HL-60 (cell line): ENCODE measurements around the gene GBX1.

ENCODE experiments used
- DNase-seq, 2 experiments: peaks; one replicate each; pipeline ENCODE4 v3.0.0-alpha.2; 2010 to 2020; ENCODE audit warnings: low read depth in 1 of 2, low spot score in 1 of 2
- H3K27ac ChIP-seq: fragments of 250-450 bp; sonication (Bioruptor Pico); replicated peaks from 2 replicates; pipeline ENCODE4 v1.5.1; 2020; ENCODE audit warnings: mild to moderate bottlenecking, moderate library complexity
- H3K27me3 ChIP-seq: fragments of 250-450 bp; sonication (Bioruptor Pico); 2 replicates; pipeline ENCODE4 v1.5.1; 2021; ENCODE audit warnings: mild to moderate bottlenecking, moderate library complexity; ENCODE audit not compliant: insufficient read depth, poor library complexity, severe bottlenecking
- H3K4me3 ChIP-seq: replicated peaks from 2 replicates; pipeline ENCODE4 v1.5.1; 2011; ENCODE audit warnings: mild to moderate bottlenecking, control low read depth, low read length; ENCODE audit not compliant: insufficient read depth
- GABPA ChIP-seq: IDR thresholded peaks from 2 replicates; pipeline ENCODE4 v1.6.1; 2012; ENCODE audit warnings: low read depth
- POLR2AphosphoS5 ChIP-seq: IDR thresholded peaks from 2 replicates; pipeline ENCODE4 v1.6.1; 2012; ENCODE audit warnings: low read depth
- SPI1 ChIP-seq: IDR thresholded peaks from 2 replicates; pipeline ENCODE4 v1.6.1; 2012; ENCODE audit warnings: low read depth, mild to moderate bottlenecking, borderline replicate concordance
- long read RNA-seq: library from polyadenylated mRNA; unstranded; transcript quantifications from one replicate; pipeline ENCODE4 v2.0.0, GENCODE V29; 2020
- TF ChIP-seq, protein P1 (sequence below): IDR thresholded peaks from 2 replicates; pipeline ENCODE4 v1.6.1; 2012; ENCODE audit warnings: low read depth; ENCODE audit not compliant: insufficient replicate concordance
- TF ChIP-seq, protein P2 (sequence below): IDR thresholded peaks from one replicate; pipeline ENCODE4 v1.5.1; 2011; ENCODE audit warnings: low read length, control low read depth, inconsistent platforms; ENCODE audit not compliant: insufficient read depth

GBX1 gene
- long read RNA-seq: 0 reads

DNA sequence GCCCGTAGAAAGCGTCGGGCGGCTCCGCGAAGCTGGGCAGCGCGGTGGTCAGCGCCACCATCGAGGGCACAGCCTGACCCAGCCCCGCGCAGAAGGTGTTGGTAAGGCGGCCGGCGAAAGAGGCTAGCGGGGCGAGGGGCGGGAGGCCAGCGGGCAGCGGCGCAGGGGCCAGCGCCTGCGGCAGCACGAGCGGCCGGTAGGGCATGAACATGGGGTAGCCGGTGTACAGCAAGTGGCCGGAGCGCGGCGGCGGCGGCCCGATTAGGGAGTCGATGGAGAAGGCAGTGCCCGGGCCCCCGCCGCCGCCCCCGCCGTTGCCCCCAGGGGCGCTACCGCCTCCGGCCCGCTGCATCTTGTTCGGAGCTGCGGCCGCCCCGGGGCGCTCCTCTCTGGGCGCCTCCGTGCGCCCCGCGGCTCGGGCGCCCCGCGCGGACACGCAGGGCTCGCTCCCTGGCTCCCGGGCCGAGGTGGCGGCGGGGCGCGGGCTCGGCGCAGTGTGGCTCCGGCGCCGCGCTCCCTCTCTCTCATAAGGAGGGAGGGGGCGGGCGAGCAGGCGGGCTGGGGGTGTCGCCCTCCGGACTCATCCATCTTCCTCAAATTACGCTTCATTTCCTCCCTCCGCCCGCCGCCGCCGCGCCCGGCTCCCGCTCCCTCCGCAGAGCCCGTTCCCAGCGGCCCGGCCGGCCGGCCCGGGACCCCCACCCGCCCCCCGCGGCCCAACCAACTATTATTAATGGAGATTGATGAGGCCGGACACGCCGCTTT lies at the start of gene GBX1:
Gene GBX1, minus strand, starts transcription at position 498 of the 765 bp plus-strand sequence. Its CDS starts 146 bp downstream, at position 352.
- DNase-seq: no peak
- H3K27ac ChIP-seq: no peak within 1 kb of the TSS
- TF ChIP-seq GABPA: no peak
- TF ChIP-seq, protein P1, sequence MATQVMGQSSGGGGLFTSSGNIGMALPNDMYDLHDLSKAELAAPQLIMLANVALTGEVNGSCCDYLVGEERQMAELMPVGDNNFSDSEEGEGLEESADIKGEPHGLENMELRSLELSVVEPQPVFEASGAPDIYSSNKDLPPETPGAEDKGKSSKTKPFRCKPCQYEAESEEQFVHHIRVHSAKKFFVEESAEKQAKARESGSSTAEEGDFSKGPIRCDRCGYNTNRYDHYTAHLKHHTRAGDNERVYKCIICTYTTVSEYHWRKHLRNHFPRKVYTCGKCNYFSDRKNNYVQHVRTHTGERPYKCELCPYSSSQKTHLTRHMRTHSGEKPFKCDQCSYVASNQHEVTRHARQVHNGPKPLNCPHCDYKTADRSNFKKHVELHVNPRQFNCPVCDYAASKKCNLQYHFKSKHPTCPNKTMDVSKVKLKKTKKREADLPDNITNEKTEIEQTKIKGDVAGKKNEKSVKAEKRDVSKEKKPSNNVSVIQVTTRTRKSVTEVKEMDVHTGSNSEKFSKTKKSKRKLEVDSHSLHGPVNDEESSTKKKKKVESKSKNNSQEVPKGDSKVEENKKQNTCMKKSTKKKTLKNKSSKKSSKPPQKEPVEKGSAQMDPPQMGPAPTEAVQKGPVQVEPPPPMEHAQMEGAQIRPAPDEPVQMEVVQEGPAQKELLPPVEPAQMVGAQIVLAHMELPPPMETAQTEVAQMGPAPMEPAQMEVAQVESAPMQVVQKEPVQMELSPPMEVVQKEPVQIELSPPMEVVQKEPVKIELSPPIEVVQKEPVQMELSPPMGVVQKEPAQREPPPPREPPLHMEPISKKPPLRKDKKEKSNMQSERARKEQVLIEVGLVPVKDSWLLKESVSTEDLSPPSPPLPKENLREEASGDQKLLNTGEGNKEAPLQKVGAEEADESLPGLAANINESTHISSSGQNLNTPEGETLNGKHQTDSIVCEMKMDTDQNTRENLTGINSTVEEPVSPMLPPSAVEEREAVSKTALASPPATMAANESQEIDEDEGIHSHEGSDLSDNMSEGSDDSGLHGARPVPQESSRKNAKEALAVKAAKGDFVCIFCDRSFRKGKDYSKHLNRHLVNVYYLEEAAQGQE: no peak
- TF ChIP-seq, protein P2, sequence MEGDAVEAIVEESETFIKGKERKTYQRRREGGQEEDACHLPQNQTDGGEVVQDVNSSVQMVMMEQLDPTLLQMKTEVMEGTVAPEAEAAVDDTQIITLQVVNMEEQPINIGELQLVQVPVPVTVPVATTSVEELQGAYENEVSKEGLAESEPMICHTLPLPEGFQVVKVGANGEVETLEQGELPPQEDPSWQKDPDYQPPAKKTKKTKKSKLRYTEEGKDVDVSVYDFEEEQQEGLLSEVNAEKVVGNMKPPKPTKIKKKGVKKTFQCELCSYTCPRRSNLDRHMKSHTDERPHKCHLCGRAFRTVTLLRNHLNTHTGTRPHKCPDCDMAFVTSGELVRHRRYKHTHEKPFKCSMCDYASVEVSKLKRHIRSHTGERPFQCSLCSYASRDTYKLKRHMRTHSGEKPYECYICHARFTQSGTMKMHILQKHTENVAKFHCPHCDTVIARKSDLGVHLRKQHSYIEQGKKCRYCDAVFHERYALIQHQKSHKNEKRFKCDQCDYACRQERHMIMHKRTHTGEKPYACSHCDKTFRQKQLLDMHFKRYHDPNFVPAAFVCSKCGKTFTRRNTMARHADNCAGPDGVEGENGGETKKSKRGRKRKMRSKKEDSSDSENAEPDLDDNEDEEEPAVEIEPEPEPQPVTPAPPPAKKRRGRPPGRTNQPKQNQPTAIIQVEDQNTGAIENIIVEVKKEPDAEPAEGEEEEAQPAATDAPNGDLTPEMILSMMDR: no peak
- no peak for TF ChIP-seq POLR2AphosphoS5
- TF ChIP-seq SPI1: no peak
- H3K4me3 ChIP-seq: peak within 1 kb of the TSS; percentile 30
- peaks cover 58% of the 10 kb centered on the region for H3K27me3 ChIP-seq

DNA sequence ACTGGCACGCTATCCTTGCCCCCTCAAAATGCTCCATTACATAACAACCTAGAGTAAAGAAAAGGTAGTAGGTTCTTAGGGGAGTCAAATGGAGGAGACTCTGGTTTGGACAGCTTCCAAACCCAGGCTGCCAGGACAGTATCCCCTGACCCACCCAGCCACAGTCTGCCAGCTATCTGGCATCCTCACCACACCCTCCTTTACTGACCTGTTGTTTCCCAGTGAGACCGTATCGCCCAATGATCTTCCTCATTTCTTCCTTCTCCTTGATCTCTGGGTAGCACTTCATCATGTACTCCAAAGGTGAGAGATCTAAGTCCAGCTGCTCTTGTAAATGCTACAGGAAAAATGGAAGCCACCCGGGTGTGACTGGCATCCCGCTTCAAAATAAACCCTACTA lies 47.9 kb upstream of the GBX1 start:
- DNase-seq: no peak
- TF ChIP-seq GABPA (no peak), POLR2AphosphoS5 (no peak), SPI1 (no peak)
- TF ChIP-seq, protein P1: no peak
- TF ChIP-seq, protein P2: no peak
- no peak overlapping the region for H3K4me3 ChIP-seq
- no peak overlapping the region for H3K27ac ChIP-seq
- H3K27me3 ChIP-seq: no peaks in the 10 kb centered on the region

DNA sequence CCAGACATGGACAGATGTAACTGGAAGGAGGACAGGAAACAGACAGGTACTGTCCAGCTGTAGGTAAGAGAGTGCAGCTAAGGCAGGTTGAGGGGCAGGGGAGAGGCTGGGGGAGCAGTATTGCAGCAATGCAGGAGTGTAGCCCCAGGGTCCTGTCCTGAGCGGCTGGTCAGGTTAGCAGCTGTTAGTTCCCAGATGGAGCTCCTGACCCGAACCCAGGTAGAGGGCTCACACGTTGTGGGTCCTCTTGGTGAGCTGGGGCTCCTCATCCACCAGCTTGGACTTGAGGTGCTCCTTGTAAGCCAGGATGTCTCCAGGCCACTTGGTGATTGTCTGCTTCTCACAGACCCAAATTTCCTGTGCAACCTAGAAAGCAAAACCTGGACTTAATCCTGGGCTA lies 46.3 kb upstream of the GBX1 start:
- Histone ChIP-seq H3K27ac (no peak overlapping the region), H3K27me3 (no peaks in the 10 kb centered on the region), H3K4me3 (no peak overlapping the region)
- no peak for DNase-seq
- TF ChIP-seq, protein P2: no peak
- no peak for TF ChIP-seq GABPA
- TF ChIP-seq, protein P1: no peak
- TF ChIP-seq SPI1: no peak
- no peak for TF ChIP-seq POLR2AphosphoS5
